KG1 (cell line): Measurements from ENCODE around the gene MPDZ.

Source experiments
- DNase-seq: peaks from one replicate; lab custom pipeline; 2025; lab: John Stamatoyannopoulos, UW

The MPDZ gene

GRCh38 chr9:13071921-13072320 lies 207.6 kb downstream of the MPDZ start:
- DNase-seq: no peak

- no peak for DNase-seq
These were observed 208.6 kb downstream of the MPDZ start for GRCh38 chr9:13070612-13071595.

GRCh38 chr9:13069498-13069897 lies 210.0 kb downstream of the MPDZ start:
- DNase-seq: no peak

DNA sequence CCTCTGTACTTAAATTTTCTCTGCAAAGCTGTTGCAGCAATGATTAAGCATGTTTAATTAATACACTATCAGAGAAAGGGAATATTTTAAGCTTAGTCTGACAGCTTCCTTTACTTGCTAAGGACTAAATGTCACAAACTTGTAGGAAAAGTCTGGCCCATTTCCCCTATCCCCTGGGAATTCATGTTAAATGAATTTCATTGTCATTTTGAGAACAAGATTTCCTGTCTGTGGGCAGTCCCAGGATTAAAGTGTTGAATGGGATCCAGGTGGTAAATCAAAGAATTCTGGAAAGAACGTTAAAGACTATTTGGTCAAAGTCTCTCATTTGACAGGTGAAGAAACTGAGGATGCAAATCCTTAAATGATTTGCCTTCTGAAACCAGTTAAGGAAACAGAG lies 214.8 kb downstream of the MPDZ start:
- no peak for DNase-seq

GRCh38 chr9:13063880-13064459 lies 215.5 kb downstream of the MPDZ start:
- no peak for DNase-seq

- no peak for DNase-seq
These were observed 218.1 kb downstream of the MPDZ start for GRCh38 chr9:13061390-13061789.
